HG03378 (cell line): ENCODE results near the gene PAQR8.

Experiments
- ATAC-seq: cut with Tn5 transposase; IDR thresholded peaks from one replicate; pipeline ENCODE4 v1.9.1; 2021; ENCODE audit warnings: mild to moderate bottlenecking, moderate library complexity; ENCODE audit not compliant: unreplicated experiment

The PAQR8 gene

DNA sequence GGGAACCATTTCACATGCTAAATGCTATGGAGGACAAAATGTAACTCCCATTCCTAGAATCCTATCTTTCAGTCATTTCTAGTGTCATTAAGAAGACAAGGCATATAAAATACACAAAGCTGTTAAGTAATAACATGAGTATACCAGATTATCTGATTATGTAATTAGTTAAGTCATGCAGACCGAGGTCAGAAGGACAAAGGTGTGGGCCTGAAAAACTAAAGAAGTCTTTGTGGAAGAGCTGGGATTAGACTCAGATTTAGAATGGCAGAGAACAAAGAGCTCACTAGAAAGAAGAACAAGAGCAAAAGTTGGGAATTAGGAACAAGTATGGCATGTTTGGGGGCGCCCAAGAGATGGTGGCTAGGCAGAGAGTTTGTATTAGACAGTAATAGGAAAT is 95.1 kb downstream of the PAQR8 start:
- no peak for ATAC-seq
